Prostate gland (tissue), 2 donors: ENCODE data around the gene ONECUT3.

Experiments used
- POLR2AphosphoS5 ChIP-seq: sonication (generic); formaldehyde crosslinking; IDR thresholded peaks from one replicate; pipeline ENCODE4 v1.6.1; 2017; ENCODE audit warnings: antibody characterized with exemption
- TF ChIP-seq, protein P1 (sequence below), 4 experiments: fragments of 200-600 bp in 2 of 4; fragments of 450-650 bp in 2 of 4; sonication (generic) in 2 of 4; IDR thresholded peaks; 1 replicate in 3 of 4; 2 replicates in 1 of 4; pipeline ENCODE4 v1.5.1; 2016 to 2019; ENCODE audit warnings: antibody characterized with exemption in 4 of 4, mild to moderate bottlenecking in 2 of 4, moderate library complexity in 2 of 4

DNA sequence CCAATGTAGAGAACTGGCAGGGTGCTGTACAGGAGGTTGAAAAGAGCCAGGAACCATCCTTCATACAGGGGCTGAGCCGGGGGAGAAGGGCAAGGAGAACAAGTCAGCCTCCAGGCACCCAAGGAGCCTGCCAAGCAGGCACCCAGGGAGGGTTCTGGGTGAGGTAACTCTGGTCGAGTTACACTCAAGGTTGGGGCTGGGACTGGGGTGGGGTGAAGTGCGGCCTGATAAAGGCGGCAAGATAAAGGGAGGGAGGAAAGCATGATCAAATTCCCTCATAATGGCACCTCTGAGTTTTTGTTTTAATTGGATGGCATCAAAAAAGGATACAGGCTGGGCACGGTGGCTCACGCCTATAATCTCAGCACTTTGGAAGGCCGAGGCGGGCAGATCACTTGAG is 33.8 kb downstream of the ONECUT3 start:
- TF ChIP-seq, protein P1, sequence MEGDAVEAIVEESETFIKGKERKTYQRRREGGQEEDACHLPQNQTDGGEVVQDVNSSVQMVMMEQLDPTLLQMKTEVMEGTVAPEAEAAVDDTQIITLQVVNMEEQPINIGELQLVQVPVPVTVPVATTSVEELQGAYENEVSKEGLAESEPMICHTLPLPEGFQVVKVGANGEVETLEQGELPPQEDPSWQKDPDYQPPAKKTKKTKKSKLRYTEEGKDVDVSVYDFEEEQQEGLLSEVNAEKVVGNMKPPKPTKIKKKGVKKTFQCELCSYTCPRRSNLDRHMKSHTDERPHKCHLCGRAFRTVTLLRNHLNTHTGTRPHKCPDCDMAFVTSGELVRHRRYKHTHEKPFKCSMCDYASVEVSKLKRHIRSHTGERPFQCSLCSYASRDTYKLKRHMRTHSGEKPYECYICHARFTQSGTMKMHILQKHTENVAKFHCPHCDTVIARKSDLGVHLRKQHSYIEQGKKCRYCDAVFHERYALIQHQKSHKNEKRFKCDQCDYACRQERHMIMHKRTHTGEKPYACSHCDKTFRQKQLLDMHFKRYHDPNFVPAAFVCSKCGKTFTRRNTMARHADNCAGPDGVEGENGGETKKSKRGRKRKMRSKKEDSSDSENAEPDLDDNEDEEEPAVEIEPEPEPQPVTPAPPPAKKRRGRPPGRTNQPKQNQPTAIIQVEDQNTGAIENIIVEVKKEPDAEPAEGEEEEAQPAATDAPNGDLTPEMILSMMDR (IDR thresholded peaks at IDR 0.05): no peak
- no peak for TF ChIP-seq POLR2AphosphoS5
